Activated CD4-positive, CD25-positive, alpha-beta regulatory T cell treated with anti-CD3 and anti-CD28 coated beads, Interleukin-2, amount 50 U/mL, for 72 hours (primary cell): ENCODE results near the gene TTLL3.

Experiments
- DNase-seq: peaks from one replicate; pipeline ENCODE4 v3.0.0; 2021

TTLL3 gene

DNA sequence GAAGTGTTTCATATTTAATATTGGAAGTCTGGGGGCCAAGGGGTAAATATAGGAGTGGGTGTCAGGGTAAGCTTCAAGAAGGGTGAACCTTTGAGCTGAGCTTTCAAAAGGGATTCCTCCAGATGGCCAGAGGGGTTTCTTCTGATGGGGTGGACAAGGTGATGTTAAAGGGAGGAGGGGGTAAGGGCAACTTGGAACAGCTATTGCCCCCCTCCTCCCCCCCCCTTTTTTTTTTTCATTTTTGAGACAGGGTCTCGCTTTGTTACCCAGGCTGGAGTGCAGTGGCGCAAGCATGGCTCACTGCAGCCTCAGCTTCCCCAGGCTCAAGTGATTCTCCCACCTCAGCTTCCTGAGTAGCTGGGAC is 2.1 kb upstream of the TTLL3 start:
- no peak for DNase-seq

DNA sequence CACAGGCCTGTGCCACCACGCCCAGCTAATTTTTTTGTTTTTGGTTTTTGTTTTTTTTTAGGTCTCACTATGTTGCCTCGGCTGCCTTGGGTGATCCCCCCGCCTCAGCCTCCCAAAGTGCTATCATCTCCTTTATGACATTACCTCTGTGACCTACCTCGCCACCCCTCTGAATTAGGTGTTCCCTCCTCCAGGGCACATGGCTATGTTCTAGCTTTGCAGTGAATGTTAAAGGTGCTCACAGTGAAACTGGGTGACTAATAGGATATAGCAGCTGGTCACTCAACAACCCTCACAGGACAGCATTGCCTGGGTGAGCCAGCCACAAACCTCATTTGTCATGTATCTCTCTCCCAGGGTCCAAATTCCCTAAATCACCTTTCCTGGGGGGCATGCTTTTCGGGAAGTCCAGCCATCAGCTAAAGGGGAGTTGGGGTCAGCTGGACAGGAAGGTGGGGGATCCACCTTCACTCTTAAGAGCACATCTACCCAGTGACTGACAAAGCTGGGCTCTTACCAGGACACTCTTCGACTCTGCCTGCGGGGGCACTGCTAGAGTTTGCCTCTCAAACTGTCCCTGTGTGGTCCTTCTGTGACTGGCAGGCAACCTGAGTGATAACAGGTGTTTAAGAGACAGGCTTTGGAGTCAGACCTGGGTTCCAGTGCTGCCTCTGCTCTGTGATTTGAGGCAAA is 1.6 kb upstream of the TTLL3 start:
- peak; percentile 47 for DNase-seq

DNA sequence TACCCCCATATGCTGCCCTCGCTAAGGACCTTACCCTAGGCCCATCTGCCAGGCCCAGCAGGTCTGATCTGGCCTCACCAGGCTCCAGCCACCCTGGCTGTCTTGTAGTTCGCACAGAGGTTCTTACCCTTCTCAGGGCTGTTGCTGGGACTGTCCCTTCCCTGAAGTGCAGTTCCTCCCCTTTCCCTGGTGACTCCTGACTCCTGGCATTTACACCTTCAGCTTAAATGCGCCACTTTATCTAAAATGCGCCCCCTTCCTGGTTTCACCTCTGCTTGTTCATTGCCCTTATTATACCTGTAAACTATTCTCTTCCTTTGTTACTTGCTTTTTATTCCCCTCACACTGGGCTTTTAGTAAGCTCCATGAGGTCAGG is 835 bp upstream of the TTLL3 start:
- DNase-seq = no peak

DNA sequence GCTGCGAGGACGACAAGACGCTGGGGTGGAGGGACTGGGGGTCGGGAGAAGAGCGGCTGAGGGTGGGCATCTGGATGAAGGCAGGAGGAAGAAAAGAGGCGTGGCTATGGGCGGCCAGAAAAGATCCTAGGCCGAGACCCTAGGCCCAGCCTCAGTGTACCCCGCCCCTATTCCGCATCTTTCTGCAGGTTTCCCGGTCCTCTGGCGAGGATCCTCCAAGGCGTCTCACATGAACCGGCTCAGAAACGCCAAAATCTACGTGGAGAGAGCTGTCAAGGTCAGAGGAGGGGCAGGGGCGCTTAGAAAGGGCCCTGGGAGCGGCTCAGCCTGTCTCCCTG is 340 bp downstream of the TTLL3 start:
- no peak for DNase-seq

DNA sequence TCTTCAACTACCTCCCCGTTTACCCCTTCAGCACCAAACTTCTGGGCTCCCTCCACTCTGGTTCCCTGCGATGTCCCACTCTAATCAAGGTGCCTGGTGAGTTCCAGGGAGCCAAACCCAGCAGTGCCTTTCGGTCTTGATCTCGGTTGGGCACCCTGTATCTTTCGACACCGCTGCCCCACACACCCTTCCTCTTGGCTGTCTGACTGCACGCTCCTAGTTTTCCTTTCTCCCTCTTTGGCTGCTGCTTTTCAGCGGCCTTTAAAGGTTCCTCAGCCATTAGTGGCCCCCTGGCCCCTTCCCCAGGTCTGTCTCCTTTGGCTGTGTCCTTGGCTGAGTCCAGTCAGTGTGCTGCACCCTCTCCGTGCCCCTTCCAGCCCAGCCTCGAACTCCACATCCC is 784 bp downstream of the TTLL3 start:
- no peak for DNase-seq

DNA sequence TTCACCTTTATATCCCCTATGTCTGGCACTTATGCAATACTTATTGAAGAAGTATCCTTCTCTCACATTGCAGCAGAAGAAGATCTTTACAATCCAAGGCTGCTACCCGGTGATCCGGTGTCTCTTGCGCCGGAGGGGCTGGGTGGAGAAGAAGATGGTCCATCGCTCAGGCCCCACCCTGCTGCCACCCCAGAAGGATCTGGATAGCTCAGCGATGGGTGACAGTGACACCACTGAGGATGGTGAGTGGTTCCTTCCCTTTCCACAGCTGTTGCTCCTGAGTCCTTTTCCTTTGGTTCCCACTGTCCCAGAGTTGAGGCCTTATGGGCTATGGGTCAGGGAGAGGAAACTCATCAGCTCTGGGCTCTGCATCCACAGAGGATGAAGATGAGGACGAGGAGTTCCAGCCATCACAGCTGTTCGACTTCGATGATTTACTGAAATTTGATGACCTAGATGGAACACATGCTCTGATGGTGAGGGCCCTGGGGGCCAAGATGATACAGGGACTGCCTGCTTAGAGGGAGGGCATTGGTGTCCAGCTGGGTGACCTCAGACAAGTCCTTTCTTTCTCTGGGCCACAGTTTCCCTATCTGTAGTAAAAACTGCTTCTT is 2.9 kb downstream of the TTLL3 start:
- no peak for DNase-seq

DNA sequence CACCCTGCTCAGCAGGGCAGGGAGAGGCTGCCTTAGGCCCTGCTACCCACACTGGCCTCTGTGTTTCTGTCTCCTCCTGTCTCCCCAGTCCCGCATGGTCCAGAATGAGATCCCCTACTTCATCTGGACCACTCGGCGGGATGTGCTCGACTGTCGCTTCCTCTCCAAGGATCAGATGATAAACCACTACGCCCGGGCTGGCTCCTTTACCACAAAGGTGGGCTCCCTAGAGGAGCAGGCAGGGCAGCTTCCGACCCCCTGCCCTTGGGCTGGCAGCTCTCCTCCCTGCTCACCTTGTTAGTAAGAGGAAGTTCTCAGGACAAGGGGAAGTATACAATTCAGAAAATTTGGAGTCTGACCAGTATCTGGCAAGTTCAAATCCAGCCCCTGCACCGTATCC is 5.9 kb downstream of the TTLL3 start:
- DNase-seq = no peak

DNA sequence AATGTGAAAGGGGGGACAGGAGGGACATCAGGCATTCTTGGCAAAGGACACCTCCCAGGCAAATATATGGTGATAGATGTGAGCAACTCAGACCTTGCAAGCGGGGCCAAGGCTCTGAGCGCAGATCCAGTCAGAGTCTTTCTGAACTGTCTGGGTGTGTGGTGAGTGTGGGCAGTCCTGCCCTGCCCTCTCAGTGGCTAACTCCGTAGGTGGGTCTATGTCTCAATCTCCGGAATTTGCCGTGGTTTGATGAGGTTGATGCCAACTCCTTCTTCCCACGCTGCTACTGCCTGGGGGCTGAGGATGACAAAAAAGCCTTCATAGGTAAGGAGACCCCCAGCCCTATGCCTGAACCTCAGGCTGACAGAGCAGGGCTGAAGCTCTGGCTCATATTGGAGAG is 7.4 kb downstream of the TTLL3 start:
- no peak for DNase-seq

DNA sequence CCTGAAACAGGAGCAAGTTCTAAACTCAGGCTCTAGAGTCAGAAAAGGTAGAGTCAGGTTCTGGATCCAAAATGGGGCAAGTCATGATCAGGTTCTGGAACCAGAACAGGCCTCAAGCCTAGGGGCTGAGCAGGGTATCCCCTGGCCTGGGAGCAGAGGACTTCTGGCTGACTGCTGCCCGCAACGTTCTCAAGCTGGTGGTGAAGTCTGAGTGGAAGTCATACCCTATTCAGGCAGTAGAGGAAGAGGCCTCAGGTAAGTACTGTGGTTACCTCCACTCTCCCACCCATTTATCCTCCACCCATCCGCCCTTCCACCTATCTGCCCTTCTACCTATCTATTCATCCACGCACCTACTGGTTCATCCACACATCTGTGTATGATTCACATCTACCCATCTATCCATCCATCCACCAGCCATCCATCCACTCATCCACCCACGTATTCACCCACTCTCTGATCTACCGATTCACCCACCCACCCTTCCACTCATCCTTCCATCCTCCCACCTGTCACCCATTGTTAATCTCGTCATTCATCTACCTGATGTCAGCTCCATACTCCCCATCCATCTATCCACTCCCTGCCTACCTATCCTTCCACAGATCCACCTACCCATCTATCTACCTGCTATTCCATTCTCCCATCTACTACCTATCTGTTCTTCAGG is 8.7 kb downstream of the TTLL3 start:
- DNase-seq = no peak

DNA sequence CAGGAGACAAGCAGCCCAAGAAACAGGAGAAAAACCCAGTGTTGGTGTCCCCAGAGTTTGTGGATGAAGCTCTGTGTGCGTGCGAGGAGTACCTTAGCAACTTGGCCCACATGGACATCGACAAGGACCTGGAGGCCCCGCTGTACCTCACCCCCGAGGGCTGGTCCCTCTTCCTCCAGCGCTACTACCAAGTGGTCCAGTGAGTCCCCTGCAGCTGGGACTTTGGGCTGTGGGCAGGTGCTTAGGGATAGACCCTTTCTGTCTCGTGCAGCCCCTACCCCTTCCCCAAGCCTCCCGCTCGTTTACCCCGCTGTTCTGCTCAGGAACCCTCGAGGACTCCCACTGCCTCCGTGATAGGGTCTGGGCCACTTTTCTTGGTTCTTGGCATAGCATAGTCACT is 10.5 kb downstream of the TTLL3 start:
- DNase-seq = no peak

DNA sequence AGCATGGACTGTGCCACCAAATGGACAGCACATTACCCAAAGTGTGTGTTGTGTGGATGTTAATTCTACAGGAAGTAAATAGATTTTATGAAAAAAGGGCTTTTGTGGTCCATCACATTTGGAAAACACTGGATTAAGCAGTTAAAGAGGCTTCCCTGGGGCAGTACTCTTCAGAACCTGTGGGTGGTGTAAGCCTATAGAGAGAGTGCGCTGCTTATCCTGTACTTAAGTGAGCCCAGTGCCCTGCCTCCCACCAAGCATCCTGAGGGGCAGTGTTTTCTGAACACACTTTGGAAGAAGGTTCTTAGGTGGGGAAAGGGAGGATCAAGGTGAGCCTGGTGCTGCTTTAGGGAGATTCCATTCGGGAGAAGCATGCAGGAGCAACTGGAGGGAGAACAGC is 10.9 kb downstream of the TTLL3 start:
- no peak for DNase-seq

DNA sequence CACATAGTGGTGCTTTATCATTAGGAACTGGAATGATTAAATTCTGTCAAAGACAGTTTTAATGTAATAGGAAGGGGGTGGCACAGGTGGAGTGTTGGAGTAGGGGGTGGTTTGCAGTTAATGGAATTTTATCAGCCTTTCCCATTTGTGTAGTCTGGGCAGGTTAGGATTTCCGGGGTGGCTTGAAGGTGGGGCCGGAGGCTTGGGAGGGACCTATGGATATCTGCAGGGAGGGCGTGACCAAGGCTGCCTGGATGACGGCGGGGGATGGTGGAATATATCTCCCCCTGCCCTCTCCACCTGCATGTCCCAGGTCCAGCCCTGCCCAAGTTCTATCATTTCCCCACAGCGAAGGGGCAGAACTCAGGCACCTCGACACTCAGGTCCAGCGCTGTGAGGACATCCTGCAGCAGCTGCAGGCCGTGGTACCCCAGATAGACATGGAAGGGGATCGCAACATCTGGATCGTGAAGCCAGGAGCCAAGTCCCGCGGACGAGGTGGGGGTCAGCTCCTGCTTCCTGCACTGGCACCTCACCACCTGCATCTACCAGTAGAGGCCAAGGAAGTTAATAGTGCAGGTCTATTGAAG is 15.5 kb downstream of the TTLL3 start:
- no peak for DNase-seq

DNA sequence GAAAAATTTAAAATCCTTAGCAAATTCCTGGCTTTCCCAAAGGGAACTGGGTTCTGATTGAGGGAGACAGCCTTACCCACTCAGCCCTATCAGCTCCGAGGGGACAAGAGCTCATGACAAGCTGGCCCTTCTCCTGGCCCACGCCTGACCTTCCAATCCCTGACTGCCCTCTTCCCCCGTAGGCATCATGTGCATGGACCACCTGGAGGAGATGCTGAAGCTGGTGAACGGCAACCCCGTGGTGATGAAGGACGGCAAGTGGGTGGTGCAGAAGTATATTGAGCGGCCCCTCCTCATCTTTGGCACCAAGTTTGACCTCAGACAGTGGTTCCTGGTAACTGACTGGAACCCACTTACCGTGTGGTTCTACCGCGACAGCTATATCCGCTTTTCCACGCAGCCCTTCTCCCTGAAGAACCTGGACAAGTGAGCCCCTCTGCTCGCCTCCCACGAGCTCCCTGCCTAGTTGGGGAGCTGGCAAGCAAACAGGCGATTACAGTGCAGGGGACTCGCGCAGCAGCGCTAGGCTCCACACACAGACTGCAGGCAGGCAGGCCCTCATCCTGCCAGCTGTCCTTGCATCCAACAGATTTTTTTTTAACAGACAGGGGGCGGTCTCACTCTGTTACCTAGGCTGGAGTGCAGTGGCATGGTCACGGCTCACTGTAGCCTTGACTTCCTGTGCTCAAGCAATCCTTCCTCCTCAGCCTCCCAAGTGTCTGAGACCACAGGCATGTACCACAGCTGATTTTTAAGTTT is 16.9 kb downstream of the TTLL3 start:
- DNase-seq = no peak

DNA sequence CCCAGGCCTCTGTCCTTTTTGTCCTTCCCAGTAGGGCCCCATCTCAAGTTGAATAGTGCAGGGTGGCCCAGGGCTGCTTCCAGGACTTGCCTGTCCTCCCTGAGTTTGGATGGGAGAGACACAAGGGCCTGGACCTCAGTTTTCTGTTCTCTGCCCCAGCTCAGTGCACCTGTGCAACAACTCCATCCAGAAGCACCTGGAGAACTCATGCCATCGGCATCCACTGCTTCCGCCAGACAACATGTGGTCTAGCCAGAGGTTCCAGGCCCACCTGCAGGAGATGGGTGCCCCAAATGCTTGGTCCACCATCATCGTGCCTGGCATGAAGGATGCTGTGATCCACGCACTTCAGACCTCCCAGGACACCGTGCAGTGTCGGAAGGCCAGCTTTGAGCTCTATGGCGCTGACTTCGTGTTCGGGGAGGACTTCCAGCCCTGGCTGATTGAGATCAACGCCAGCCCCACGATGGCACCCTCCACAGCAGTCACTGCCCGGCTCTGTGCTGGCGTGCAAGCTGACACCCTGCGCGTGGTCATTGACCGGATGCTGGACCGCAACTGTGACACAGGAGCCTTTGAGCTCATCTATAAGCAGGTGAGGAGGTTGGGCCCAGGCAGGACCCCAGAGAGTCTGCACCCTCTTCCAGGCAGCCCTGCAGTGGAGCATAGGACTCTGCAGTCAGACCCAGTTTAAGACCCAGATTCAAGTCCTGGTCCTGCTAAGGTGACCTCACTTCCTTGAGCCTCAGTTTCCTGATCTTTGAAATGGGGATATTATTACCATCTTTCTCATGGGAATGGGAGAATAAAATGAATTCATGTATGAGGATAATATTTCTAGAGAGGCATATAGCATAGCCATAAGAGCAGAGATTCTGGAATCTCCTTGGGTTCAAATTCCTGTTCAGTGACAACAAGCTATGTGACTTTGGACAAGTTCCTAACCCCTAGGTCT is 19.0 kb downstream of the TTLL3 start:
- no peak for DNase-seq

DNA sequence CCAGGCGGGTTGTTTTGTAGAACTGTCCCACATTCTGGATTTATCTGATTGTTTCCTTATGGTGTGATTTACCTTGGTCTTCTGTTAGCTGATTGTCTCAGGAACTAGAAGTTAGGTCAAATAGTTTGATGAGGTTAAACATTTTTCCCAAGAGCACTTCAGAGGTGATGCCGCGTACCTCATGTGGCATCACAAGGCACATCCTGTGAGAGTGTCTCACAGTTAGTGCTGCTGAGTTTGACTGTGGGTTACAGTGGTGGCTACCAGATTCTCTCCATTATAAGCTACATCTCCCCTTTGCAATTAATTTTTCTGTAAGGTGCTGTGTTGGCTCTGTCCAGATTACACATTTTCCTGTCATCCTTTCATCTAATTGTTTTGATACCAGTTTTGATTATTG is 21.2 kb downstream of the TTLL3 start:
- DNase-seq = no peak

DNA sequence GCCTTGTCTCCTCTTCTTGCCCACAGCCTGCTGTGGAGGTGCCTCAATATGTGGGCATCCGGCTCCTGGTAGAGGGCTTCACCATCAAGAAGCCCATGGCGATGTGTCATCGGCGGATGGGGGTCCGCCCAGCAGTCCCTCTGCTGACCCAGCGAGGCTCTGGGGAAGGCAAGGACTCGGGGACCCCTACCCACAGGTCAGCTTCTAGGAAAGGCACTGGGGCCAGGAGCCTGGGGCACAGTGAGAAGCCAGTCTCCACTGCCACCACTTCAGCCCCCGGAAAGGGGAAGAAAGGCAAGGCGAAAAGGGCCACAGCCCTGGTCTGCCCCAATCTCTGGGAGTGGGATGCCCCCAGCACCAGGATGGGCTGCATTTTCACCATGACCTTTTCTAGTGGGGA is 23.0 kb downstream of the TTLL3 start:
- DNase-seq = no peak

DNA sequence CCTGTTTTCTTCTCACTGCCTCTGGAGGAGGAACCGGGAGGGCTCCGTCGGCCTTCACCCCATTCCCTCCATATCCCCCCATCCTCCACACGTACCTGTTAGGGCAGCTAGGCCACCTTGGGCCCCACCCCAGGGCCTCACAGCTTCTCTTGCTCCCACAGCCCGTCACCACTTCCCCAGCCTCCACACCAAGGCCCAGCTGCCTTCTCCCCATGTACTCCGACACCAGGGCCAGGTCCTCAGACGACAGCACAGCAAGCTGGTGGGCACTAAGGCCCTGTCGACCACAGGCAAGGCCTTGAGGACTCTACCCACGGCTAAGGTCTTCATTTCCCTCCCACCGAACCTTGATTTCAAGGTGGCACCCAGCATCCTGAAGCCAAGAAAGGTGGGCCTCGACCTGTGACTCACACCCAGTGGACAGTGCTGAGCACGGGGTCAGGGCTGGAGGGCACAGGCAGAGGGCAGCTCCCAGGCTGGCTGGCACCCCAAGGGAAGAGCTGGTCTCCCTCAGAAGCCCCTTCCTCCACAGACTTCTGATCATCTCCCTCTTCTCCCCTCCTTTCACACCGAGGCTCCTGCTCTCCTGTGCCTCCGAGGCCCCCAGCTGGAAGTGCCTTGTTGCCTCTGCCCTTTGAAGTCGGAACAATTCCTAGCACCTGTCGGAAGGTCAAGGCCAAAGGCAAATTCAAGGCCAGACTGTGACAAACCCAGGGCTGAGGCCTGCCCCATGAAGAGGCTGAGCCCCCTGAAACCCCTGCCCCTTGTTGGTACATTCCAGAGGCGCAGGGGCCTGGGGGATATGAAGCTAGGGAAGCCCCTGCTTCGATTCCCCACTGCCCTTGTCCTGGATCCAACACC is 24.7 kb downstream of the TTLL3 start:
- no peak for DNase-seq

DNA sequence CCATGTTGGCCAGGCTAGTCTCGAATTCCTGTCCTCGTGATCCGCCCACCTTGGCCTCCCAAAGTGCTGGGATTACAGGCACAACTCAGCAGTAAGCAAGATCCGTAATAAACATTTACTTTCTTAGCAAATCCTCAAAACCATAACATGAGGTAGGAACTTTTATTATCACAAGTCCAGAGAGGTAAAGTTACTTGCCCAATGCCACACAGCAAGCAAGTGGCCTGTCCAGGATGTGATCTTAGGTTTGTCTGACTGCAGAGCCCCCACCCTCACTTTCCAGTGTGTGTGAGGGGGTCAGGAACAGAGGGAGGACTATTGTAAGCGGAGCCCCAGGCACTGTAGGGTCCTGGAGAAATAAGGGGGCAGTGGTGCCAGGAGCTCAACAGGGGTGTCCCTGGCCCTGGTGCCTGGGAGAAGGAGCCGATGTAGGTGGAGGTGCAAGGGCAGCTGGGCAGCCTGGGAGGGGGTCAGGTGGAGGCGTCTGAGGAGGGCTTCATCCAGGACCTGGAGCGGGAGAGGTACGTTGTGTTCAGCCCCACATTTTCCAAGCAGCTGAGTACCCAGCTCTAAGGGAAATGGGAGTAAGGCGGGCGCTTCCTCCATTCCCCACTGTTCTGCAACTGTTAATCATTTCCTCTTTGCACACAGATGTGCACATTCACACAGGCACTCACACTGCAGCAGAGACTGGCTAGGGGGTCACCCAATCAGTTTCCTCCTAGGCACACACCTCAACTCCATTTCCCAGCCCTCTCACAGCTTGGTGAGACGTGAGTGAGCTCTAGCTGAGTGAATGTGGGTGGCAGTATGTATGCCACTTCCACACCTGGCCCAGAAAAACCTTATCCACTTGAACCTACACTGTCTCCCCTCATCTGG is 27.9 kb downstream of the TTLL3 start:
- no peak for DNase-seq

DNA sequence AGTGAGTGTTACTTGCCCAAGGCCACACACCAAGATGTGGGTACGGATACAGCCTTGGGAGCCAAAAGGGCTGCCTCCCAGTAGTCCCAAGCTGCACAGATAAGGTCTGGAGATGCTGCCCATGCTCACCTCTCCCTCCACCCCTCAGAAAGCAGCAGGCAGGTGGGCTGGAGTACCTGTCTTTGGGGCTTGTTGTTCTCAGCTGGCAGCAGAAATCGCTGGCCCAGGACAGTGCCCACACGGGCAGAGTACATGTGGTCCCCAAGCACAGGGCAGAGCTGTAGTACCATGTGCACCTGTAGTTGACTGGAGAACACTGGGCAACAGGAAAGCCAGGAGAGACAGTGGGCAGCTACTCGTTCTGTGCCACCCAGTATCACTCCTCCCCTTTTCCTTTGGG is 28.8 kb downstream of the TTLL3 start:
- DNase-seq = no peak

DNA sequence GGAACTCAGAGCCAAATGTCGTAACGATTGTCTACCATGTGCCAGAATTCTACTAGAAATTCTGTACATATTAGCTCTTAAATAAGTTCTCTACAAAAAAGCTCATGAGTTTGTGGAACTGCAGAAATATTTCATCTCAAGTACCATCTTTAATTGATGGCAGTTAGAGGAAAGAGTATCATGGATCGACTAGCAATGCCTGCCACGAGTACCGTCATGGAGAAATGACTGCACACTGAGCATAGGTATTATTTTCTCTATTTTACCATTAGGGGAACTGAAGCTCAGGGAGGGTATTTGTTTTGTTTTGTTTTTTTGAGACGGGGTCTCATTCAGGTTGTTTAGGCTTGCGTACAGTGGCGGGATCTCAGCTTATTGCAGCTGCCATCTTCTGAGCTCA is 31.0 kb downstream of the TTLL3 start:
- DNase-seq = no peak
